ENCODE results near the gene IFIT2. TPM values are rescaled to one million over a fixed set of nuclear protein-coding genes. Genes with fewer than 3 reads are reported as not detected.

The IFIT2 gene
- polyA plus RNA-seq, 1 of the 3 experiments (the other 2 are of a cell fraction): 0.99 TPM

DNA sequence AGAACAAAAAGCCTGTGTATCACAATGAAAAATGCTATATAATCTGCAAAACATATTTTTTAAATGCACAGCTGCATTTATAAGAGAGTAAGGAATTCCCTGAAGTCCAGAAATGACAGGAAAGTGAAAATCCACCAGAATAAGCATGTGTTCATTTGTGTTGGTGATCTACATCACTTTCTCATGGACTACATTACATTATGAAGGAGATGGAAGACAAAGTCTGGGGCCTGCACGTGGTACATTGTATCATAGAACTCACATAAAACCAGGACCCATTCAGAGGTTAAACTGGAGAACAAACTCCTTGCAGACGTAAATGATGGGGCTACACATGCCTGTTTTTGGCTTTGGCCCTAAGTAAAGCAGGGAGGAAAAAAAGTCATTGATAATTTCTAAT lies 42.3 kb downstream of the IFIT2 start:
- 88% methylated on average over 2 of the region's 2 CpGs for WGBS (ENCODE audit: low lambda C conversion rate)
- no peak overlapping the region for H3K27ac ChIP-seq (ENCODE audit: low read depth in 2 of 2, low read length in 1 of 2)
- peaks cover 7 to 16% of the 10 kb centered on the region in 2 experiments; a peak in 3 of 4 replicates for H3K4me1 ChIP-seq (ENCODE audit: control insufficient read depth in 1 of 2, insufficient read depth in 2 of 2, low read depth in 1 of 2, low read length in 1 of 2)
- no peak overlapping the region for H3K4me2 ChIP-seq
- H3K27me3 ChIP-seq (ENCODE audit: insufficient read depth): no peaks in the 10 kb centered on the region
- no peak overlapping the region for H3K9ac ChIP-seq
- peaks cover 19% of the 10 kb centered on the region; the same call in 1 of the 2 replicates for H3K79me2 ChIP-seq (ENCODE audit: insufficient read depth)
- no peak overlapping the region for H3K4me3 ChIP-seq (ENCODE audit: low read depth in 2 of 2, low read length in 1 of 2)
- no peak overlapping the region for H2AFZ ChIP-seq (ENCODE audit: low read depth)
- ChIA-PET CTCF (interaction anchor here (0.6 to 1.7 kb wide), 2 partner anchors 25 to 120 kb away, joined by 3 to 6 read pairs; no protein-coding TSS in a partner anchor), POLR2A (no interaction called here)
- DNase-seq: no peak
- H4K20me1 ChIP-seq (ENCODE audit: insufficient read depth): no peaks in the 10 kb centered on the region
- peaks cover 6% of the 10 kb centered on the region for H3F3A ChIP-seq (replicated peaks; ENCODE audit: insufficient read depth)
- H3K9me2 ChIP-seq: no peaks in the 10 kb centered on the region
- TF ChIP-seq, protein P1, sequence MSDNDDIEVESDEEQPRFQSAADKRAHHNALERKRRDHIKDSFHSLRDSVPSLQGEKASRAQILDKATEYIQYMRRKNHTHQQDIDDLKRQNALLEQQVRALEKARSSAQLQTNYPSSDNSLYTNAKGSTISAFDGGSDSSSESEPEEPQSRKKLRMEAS (IDR thresholded peaks at IDR 0.05; ENCODE audit: low read depth): no peak
- TF ChIP-seq FOSL2 (IDR thresholded peaks at IDR 0.05; ENCODE audit: borderline replicate concordance, low read depth) (no peak), EZH2phosphoT487 (IDR thresholded peaks at IDR 0.05; ENCODE audit: borderline replicate concordance, low read depth) (no peak), RXRA (IDR thresholded peaks at IDR 0.05; ENCODE audit: borderline replicate concordance, low read depth) (no peak), FOXM1 (IDR thresholded peaks at IDR 0.05; ENCODE audit: low read depth) (no peak), MXI1 (IDR thresholded peaks at IDR 0.05; ENCODE audit: low read depth, low read length) (no peak)
- H3K9me3 ChIP-seq: no peaks in the 10 kb centered on the region
- peaks cover 2 to 3% of the 10 kb centered on the region in 2 experiments for H3K36me3 ChIP-seq (replicated peaks in 1 of 2; ENCODE audit: control insufficient read depth in 1 of 2, insufficient read depth in 2 of 2, low read length in 1 of 2)

DNA sequence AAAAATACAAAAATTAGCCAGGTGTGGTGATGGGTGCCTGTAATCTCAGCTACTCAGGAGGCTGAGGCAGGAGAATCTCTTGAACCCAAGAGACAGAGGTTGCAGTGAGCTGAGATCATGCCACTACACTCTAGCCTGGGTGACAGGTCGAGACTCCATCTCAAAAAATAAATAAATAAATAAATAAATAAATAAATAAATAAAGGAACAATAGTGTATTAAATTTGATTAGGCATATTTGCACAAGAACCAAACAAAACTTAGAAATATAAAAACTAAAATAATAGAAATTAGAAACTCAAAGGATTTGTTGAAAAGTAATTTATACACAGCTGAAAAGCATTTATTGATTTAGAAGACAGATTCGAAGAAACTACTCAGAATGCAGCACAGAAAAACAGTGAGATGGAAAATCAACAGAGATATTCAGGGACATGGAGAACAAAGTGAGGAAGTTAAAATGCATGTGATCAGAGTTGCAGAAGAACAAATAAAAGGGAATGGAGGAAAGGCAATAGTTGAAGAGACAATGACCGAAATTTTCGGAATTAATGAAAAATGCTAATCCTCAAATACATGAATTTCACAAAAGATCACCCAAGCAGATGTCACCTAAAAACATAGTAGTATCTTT lies 43.6 kb downstream of the IFIT2 start:
- Histone ChIP-seq H3F3A (replicated peaks; ENCODE audit: insufficient read depth) (peaks cover 6% of the 10 kb centered on the region), H3K79me2 (ENCODE audit: insufficient read depth) (peaks cover 18% of the 10 kb centered on the region; the same call in 1 of the 2 replicates), H3K9ac (no peak overlapping the region), H3K9me3 (no peaks in the 10 kb centered on the region), H3K27me3 (ENCODE audit: insufficient read depth) (no peaks in the 10 kb centered on the region), H3K4me1 (ENCODE audit: control insufficient read depth in 1 of 2, insufficient read depth in 2 of 2, low read depth in 1 of 2, low read length in 1 of 2) (peaks cover 7 to 17% of the 10 kb centered on the region in 2 experiments; a peak in 3 of 4 replicates), H2AFZ (ENCODE audit: low read depth) (no peak overlapping the region), H3K36me3 (replicated peaks in 1 of 2; ENCODE audit: control insufficient read depth in 1 of 2, insufficient read depth in 2 of 2, low read length in 1 of 2) (peaks cover 0 to 3% of the 10 kb centered on the region in 2 experiments), H4K20me1 (ENCODE audit: insufficient read depth) (no peaks in the 10 kb centered on the region), H3K9me2 (no peaks in the 10 kb centered on the region), H3K4me3 (ENCODE audit: low read depth in 2 of 2, low read length in 1 of 2) (no peak overlapping the region), H3K27ac (ENCODE audit: low read depth in 2 of 2, low read length in 1 of 2) (no peak overlapping the region), H3K4me2 (no peak overlapping the region)
- 96% methylated on average over 4 of the region's 4 CpGs for WGBS (ENCODE audit: low lambda C conversion rate)
- CTCF ChIA-PET: interaction anchor here (1.2 to 3.0 kb wide), 3 partner anchors 24 to 128 kb away, joined by 4 to 12 read pairs (median 4); no protein-coding TSS in a partner anchor
- POLR2A ChIA-PET: no interaction called here
- no peak for DNase-seq
- TF ChIP-seq RXRA (IDR thresholded peaks at IDR 0.05; ENCODE audit: borderline replicate concordance, low read depth): no peak
- TF ChIP-seq CHD2 (IDR thresholded peaks at IDR 0.05; ENCODE audit: low read length, partially characterized antibody): no peak
- no peak for TF ChIP-seq JUND (IDR thresholded peaks at IDR 0.05)
- TF ChIP-seq, protein P2, sequence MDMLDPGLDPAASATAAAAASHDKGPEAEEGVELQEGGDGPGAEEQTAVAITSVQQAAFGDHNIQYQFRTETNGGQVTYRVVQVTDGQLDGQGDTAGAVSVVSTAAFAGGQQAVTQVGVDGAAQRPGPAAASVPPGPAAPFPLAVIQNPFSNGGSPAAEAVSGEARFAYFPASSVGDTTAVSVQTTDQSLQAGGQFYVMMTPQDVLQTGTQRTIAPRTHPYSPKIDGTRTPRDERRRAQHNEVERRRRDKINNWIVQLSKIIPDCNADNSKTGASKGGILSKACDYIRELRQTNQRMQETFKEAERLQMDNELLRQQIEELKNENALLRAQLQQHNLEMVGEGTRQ (IDR thresholded peaks at IDR 0.05; ENCODE audit: borderline replicate concordance, low read depth, low read length): no peak
- TF ChIP-seq FOXM1 (IDR thresholded peaks at IDR 0.05; ENCODE audit: low read depth): no peak
- TF ChIP-seq EZH2phosphoT487 (IDR thresholded peaks at IDR 0.05; ENCODE audit: borderline replicate concordance, low read depth): no peak
- TF ChIP-seq NRF1 (IDR thresholded peaks at IDR 0.05; ENCODE audit: low read depth, low read length): no peak
- TF ChIP-seq SIN3A (IDR thresholded peaks at IDR 0.05; ENCODE audit: borderline replicate concordance, low read depth, low read length): no peak
- TF ChIP-seq, protein P1 (IDR thresholded peaks at IDR 0.05; ENCODE audit: low read depth): no peak
- TF ChIP-seq EP300 (IDR thresholded peaks at IDR 0.05; ENCODE audit: borderline replicate concordance in 1 of 2, low read depth in 1 of 2, low read length in 1 of 2): no peak
- TF ChIP-seq, protein P3, sequence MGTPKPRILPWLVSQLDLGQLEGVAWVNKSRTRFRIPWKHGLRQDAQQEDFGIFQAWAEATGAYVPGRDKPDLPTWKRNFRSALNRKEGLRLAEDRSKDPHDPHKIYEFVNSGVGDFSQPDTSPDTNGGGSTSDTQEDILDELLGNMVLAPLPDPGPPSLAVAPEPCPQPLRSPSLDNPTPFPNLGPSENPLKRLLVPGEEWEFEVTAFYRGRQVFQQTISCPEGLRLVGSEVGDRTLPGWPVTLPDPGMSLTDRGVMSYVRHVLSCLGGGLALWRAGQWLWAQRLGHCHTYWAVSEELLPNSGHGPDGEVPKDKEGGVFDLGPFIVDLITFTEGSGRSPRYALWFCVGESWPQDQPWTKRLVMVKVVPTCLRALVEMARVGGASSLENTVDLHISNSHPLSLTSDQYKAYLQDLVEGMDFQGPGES (IDR thresholded peaks at IDR 0.05; ENCODE audit: low read depth, low read length): no peak
- TF ChIP-seq, protein P4, sequence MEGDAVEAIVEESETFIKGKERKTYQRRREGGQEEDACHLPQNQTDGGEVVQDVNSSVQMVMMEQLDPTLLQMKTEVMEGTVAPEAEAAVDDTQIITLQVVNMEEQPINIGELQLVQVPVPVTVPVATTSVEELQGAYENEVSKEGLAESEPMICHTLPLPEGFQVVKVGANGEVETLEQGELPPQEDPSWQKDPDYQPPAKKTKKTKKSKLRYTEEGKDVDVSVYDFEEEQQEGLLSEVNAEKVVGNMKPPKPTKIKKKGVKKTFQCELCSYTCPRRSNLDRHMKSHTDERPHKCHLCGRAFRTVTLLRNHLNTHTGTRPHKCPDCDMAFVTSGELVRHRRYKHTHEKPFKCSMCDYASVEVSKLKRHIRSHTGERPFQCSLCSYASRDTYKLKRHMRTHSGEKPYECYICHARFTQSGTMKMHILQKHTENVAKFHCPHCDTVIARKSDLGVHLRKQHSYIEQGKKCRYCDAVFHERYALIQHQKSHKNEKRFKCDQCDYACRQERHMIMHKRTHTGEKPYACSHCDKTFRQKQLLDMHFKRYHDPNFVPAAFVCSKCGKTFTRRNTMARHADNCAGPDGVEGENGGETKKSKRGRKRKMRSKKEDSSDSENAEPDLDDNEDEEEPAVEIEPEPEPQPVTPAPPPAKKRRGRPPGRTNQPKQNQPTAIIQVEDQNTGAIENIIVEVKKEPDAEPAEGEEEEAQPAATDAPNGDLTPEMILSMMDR (IDR thresholded peaks at IDR 0.05): no peak
- TF ChIP-seq, protein P5, sequence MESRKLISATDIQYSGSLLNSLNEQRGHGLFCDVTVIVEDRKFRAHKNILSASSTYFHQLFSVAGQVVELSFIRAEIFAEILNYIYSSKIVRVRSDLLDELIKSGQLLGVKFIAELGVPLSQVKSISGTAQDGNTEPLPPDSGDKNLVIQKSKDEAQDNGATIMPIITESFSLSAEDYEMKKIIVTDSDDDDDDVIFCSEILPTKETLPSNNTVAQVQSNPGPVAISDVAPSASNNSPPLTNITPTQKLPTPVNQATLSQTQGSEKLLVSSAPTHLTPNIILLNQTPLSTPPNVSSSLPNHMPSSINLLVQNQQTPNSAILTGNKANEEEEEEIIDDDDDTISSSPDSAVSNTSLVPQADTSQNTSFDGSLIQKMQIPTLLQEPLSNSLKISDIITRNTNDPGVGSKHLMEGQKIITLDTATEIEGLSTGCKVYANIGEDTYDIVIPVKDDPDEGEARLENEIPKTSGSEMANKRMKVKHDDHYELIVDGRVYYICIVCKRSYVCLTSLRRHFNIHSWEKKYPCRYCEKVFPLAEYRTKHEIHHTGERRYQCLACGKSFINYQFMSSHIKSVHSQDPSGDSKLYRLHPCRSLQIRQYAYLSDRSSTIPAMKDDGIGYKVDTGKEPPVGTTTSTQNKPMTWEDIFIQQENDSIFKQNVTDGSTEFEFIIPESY (IDR thresholded peaks at IDR 0.05; ENCODE audit: borderline replicate concordance, low read depth): no peak
- no peak for TF ChIP-seq GATA2 (CRISPR knock-in tag; IDR thresholded peaks at IDR 0.05)
- no peak for TF ChIP-seq RFX5 (IDR thresholded peaks at IDR 0.05; ENCODE audit: low read length)
- no peak for TF ChIP-seq GABPA (IDR thresholded peaks at IDR 0.05; ENCODE audit: low read depth)
- TF ChIP-seq NFIC (IDR thresholded peaks at IDR 0.05; ENCODE audit: borderline replicate concordance): no peak
- TF ChIP-seq MEF2A (IDR thresholded peaks at IDR 0.05; ENCODE audit: borderline replicate concordance, low read depth): no peak
